Measurements from ENCODE around the gene MUL1.
"Not testable (repeated sequence)": the region's sequence is repeated elsewhere in the genome, so short reads cannot be mapped to it uniquely, and the experiment has no call there.

Gene MUL1

DNA sequence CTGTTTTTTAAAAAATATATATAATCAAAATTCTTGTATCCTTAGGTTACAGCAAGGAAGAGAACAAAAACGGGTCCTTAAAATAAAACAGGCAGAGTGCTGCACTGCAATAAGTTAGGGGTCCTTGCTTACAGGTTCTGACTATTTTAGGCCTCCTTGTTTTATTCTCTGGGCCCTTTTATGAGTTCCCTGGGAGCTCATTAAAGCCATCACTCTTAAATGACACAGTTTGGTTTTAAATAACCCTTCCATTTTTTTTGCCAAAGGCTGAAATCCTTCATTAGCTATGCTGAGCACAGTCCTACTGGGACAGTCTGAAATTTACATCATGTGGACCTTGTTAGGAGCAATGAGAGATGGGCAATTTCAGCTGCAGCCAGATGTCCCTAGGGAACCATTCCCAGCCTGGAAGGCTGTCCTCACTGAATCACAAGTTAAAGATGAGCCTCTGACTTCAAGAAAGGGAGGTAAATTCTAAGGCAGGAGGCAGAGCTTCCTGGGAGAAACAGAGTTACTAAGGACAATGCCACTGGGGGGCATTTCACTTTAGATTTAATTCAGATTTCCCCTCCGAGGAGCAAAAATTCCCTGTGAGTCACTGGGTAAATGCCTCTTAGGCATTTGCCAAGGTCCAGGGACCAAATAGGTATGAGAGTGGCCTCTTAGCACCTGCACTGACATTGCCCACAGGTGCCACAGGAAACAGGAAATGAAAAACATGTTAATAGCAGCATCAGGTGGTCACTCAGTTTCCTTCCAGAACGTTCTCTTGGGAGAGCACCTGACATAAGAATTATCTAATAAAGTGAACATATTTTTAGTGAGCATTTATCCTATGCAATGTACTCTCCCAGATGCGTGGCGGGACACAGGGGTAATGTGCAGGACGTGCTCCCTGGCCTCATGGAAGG, 3.8 kb upstream of the MUL1 start:
- no peak for DNase-seq (ENCODE audit: low spot score)

DNA sequence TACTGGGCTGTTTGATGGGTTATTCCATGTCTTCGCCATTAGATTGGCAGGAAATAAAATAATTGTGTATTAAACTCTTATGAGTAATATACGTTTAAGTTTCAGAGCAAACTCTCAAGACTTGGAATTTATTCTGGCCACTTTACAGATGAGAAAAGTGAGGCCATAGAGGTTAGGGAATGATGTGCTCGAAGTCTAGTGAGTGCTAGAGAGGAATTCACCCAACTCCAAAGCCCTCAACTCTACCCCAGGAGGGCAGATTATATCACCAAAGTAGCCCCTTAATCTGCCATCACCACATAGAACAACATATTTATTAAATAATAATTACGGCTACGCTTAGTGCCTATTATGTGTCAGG, 440 bp upstream of the MUL1 start:
- DNase-seq (ENCODE audit: low spot score) = no peak

DNA sequence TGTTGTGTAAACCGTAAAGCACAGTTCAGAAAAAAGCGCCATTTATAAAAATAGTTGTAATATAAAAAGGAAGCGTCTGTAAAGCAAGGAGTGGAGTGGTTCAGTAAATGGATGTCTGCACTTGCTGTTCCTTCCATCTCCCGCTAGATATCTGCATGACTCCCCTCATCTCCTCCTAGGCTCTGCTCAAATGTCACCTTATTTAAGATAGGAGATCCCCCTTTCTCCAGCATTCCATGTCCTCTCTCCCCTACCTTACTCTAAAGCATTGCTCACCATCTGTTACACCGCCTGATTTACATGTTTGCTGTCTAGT, 745 bp downstream of the MUL1 start:
- DNase-seq (ENCODE audit: low spot score) = no peak

DNA sequence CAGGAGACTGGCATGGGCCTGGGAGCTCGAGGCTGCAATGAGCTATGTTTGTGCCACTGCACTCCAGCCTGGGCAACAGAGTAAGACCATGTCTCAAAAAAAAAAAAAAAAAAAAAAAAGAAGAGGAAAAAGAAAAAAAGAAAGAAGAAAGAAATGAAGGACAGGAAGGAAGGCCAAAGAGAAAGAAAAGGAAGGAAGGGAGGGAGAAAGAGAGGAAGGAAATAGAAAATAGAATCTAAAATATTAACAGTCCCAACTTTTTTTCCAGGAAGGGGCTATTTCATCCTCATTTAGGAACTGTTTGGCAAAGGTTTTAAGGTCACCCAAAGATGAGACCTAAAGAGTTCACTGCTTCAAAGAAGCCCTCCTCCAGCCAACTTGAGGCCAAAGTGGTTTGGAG, 2.5 kb downstream of the MUL1 start:
- no peak for DNase-seq (ENCODE audit: low spot score)

DNA sequence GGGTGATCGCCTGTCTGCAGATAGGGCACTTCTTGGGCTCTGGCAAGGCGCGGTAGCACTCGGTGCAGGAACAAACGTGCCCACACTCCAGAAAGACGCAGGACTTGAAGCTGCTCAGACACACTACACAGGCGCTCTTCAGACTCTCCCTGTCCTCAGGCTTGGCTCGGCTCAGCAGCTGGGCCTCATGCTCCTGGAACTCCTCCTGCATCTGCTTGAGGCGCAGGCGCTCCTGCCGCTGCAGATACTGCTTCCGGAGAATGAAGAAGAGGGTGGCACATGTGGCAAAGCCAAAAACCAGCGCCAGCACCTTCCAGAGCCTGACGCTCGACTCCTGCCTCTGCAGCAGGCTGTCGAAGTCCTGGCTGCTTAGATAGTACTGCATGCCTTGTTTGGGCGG, 7.2 kb downstream of the MUL1 start:
- DNase-seq (ENCODE audit: low spot score) = no peak

DNA sequence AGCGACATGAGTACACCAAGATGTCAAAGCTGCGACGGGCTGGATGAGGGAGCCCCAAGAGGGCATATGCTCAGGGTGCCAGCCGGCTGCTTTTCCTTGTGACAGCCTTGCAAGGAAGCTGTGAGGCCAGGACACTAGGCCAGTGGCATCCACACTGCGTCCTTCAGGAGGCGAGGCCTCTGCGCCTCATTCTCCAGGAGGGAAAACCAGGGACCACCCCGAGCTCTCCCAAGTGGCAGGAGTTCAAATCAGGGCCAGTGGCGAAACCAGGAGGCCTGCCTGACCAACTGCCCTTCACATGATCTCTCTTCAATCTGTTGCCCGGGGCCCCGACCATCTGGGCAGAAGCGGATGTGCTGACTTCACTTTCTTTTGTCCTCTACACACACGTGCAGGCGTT, 8.2 kb downstream of the MUL1 start:
- DNase-seq (ENCODE audit: low spot score) = no peak

DNA sequence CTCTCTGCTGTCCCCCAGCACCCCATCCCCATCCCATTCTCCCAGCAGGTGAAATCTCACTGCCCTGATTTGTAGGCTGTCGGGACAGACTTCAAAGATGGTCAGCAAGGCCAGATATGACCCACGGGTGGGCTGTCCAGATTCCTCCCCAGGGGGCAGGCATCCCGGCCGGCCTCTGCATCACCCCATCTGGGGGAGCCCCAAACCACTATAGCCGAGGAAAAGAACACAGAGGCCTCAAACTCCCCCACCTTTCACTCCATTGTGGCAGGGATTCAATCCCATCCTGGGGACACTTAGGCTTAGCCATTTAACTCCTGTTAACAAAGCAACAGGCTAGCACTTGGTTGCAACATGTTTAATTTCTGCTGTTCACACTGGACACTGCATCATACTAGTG, 8.8 kb downstream of the MUL1 start:
- DNase-seq (ENCODE audit: low spot score) = no peak

DNA sequence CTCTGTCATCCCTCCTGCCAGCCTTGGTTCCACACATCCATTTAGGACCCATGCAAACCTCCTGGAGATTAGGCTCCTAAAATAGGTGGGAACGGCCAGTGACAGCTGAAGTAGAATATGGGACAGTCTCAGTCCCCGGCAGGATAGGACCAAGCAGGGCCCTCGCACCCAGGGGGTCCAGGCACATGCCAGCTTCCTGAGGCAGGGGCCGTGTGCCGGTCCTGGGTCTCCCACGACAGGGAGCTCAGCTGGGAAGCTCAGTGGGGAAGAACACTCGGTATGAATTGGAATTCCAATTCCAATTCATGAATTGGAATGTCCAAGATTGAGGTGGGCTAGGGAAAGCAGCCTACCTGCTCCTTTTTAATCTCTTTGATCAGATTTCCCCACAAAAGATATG, 9.8 kb downstream of the MUL1 start:
- no peak for DNase-seq (ENCODE audit: low spot score)

DNA sequence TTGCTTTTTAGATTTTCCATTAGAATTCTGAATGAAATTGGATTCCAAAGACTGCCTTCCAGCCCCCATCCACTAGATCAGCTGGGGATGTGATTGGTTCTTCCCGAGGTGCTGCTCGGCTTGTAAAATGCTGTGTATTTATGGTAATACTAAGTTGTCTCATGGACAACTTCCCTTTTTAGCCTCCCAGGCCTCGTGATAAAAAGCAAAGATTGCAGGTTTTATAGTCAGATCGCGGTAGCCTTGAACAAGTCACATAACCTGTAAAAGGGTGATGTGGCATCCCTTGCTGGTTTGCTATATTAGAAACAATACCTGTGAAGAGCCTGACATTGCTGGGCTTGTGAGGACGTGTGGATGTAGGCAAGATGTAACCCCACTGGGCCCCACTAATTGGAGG, 10.4 kb downstream of the MUL1 start:
- DNase-seq (ENCODE audit: low spot score) = no peak

DNA sequence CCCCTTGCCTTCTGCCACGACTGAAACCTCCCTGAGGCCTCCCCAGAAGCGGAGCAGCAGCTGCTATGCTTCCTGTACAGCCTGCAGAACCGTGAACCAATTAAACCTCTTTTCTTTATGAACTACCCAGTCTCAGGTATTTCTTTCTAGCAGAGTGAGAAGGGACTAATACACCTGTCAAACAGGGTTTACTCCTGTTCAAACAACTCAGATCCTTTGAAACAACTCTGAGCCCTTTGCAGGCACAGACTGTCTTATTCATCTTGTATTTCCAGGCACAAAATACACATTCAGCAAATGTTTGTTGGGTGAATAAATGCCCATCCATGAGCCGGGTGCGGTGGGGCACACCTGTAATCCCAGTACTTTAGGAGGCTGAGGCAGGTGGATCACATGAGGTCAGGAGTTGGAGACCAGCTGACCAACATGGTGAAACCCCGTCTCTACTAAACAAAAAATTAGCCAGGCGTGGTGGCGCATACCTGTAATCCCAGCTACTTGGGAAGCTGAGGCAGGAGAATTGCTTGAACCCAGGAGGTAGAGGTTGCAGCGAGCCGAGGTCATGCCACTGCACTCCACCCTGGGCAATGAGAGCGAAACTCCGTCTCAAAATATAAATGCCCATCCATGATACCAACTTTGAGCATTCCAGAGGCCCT, 11.1 kb downstream of the MUL1 start:
- not testable (repeated sequence) for DNase-seq (ENCODE audit: low spot score)

DNA sequence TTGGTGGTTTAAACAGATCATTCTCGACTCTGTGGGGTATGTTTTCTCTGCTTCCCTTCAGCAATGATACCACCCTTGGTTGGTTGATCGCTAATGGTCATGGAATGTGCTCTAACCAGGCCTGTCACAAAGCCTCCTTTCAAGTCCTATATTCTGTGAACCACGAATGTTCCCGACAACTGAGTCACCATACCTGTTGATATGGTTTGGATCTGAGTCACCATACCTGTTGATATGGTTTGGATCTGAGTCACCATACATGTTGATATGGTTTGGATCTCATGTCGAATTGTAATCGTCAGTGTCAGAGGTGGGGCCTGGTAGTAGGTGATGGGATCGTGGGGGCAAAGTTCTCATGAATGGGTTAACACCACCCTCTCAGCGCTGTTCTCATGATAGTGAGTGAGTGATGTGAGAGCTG, 11.7 kb downstream of the MUL1 start:
- DNase-seq (ENCODE audit: low spot score) = no peak

DNA sequence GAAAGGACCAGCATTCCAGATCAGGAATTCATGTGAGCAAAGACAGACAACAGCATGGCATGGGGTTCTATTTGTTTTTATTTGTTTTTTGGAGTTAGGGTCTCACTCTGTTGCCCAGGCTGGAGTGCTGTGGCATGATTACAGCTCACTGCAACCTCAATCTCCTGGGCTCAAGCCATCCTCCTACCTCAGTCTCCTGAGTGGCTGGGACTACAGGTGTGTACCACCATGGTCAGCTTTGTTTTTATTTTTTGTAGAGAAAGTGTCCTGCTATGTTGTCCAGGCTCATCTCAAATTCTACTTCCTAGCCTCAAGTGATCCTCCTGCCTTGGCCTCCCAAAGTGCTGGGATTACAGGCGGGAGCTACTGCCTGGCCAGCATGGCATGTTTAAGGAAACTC, 12.3 kb downstream of the MUL1 start:
- no peak for DNase-seq (ENCODE audit: low spot score)

DNA sequence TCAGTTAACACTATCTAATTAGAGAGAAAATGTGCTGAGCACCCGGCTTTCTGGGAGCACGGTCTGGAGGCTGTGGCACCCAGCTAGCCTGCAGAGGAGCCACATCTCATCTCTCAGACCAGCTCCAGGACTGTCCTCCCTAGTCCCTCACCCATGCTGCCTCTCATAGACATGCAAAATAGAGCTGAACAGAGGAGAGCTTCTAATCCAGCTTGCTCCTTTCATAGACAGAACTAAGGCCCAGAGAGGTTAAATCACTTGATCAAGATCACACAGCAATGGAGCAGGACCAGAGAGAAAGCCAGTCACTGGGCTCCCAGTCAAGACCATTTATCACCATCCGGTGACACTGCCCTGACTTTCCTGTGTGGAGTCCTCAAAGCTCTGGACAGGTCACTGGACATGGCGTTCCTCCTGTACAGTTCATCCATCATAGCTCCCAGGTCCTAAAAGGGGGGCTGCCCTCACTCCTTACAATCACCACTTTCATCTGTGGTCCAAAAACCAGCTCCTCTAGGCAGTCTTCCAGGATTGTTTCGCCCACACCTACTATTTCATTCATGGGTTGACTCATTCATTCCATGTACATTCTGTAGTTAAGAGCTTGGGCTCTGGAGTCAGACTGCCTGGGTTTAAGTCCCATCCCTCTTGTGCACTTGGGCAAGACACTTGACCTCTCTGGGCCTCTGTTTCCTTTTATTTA, 13.2 kb downstream of the MUL1 start:
- DNase-seq (ENCODE audit: low spot score) = no peak

DNA sequence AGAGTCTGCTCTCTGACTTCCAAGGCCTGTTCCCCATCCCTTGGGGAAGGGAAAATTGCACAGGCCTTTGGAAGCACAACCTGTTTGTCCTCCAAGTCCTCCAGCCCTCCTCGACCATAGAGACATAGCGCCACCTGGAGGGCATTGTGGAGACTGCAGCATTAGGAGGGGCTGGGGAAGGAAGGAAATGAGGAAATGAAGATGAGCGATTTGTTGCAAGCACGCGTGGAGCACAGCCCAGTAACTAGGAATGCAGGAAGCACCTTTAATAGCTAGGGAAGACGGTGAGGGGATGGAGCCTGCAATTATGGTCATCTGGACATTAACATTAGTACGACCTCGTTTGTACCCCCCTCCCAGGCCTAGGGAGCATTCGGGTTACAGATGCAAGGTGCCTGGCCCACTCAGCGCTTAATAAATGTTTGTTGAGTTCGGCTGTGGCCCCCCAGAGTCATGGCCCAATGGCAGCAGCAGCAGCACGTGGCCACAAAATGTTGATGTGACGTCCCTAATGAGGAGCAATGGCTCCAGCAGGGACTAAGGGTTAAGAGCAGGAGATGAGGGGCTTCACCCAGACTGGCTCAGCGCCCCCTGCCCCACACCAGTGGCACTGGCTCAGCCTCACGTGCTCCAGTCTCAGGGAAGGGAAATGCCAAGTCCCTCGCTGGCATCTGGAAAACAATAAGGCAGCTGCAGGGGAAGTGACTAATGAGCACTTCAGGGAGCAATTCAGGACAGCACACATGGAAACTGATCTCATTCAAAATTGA, 13.9 kb downstream of the MUL1 start:
- peak; percentile 87 for DNase-seq (ENCODE audit: low spot score)

DNA sequence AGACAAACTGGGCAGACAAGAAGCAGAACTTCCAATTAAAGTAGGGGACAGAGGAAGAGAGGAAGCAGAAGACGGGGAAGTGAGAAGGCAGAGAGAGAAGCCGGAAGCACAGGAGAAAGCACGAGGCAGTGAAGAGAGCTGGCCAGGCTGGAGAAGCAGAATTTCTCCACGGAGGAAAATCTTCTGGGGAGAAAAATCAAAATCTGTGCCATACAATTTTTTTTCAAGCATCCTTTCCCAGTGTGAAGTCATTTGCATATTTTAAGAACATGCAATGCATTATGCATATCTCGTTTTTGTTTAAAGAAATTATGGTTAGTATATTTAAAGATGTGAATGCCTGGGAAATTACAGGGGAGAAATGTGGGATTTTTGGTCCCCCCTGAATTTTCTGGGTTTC, 14.6 kb downstream of the MUL1 start:
- no peak for DNase-seq (ENCODE audit: low spot score)

DNA sequence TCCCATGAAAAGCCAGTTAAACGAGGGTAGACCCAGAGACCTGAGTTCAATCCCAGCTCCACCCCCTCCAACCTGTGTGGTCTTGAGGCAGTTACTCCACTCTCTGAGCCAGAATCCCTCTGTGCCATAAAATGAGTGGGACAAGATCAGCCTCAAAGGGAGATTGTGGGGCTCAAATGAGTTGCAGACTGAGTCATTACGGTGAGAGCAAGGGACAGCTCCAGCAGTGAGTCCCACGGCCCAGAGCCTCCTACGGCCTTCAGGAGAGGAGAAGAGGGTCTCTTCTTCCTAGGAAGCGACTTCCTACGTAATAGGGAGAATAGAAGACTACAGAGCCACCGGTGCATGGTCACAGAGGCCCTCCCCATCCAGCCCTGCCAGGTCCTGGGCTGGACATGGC, 15.2 kb downstream of the MUL1 start:
- DNase-seq (ENCODE audit: low spot score) = no peak

DNA sequence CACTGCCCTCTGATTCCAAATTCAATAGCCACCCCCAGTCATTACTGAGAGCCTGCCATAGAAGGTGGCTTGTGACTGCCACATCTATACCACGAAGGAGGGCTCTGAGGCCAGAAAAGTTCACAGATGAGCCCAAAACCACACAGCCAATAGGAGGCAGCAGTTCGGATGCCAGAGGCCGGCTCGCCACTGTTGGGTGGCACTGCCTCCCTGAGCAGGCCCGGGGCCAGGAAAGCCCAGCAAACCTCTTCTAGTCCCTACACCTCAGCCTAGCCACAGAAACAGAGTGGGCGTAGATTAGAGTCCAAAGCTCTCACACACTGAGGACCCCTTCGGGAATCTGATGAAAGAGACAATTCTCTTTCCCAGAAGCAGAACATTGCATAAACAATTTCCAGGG, 16.1 kb downstream of the MUL1 start:
- no peak for DNase-seq (ENCODE audit: low spot score)

DNA sequence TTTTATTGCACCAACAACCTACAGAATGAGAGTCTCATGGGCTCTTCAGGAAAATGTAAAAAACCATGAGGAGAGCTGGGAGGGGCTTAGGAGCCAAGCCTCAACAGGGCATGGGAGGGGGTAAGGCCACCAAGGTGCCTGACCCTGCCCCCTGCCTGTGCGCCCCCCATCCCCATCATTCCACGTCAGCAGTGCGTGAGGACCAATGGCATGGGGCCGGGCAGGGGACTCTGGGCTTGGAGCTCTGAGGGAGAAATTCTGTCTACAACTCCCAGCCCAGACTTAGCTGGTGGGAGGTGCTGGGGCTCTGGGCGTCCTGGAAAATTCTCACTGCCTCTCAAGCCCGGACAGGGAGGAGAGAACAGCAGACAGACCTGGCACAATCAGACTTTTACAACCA, 16.8 kb downstream of the MUL1 start:
- no peak for DNase-seq (ENCODE audit: low spot score)

DNA sequence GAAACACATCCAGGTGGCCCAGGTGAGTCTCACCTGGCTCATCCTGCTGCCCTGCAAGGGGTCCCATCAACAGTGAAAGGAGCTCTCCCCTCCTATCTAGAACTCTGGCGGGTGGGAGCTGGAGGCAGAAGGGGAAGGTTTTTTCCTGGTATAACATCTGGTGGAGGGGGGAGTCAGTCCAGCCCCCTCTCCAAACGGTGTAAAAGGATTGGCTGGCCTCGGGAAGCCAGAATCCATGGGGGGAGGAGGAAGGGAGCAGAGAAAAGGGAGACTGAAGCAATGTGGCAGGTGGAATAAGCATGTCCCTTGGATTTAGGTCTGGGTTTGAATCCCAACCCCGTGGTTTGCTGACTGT, 20.7 kb downstream of the MUL1 start:
- no peak for DNase-seq (ENCODE audit: low spot score)

DNA sequence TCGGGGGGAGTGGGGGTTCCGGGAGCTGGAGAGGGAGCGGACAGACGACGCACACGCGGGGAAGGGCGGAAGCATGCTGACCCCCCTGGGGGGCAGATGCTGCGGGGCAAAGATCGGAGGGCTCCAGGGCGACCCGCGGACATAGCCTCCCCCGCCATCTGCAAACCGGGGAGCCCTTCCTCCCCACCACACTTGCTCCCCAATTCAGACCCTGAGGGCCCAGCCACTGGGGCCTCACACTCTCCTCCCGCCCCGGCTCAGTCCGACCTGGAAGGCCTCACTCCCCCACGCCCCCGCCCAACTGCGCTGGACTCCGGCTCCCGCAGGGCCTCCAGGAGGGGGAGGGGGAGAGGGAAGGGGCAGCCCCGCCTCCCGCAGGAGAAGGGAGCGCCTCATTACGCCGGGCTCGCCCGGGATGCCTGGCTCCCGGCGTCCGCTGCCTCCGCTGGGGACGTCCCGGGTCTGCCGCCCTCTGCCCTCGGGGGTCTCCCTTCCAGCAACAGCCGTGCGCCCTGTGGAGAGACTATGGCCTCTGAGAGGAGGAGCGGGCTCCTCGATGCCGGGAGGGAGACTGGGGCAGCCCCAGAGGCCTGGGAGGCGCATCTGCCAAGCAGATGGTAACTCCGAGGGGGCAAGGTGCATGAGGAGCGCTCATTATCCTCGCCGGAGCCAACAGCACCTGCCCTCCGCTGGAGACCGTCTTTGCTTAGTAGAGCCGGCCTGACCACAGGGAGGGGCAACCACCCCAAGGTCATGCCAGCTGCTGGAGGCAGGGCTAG, 21.3 kb downstream of the MUL1 start:
- DNase-seq (ENCODE audit: low spot score) = peak; percentile 84

DNA sequence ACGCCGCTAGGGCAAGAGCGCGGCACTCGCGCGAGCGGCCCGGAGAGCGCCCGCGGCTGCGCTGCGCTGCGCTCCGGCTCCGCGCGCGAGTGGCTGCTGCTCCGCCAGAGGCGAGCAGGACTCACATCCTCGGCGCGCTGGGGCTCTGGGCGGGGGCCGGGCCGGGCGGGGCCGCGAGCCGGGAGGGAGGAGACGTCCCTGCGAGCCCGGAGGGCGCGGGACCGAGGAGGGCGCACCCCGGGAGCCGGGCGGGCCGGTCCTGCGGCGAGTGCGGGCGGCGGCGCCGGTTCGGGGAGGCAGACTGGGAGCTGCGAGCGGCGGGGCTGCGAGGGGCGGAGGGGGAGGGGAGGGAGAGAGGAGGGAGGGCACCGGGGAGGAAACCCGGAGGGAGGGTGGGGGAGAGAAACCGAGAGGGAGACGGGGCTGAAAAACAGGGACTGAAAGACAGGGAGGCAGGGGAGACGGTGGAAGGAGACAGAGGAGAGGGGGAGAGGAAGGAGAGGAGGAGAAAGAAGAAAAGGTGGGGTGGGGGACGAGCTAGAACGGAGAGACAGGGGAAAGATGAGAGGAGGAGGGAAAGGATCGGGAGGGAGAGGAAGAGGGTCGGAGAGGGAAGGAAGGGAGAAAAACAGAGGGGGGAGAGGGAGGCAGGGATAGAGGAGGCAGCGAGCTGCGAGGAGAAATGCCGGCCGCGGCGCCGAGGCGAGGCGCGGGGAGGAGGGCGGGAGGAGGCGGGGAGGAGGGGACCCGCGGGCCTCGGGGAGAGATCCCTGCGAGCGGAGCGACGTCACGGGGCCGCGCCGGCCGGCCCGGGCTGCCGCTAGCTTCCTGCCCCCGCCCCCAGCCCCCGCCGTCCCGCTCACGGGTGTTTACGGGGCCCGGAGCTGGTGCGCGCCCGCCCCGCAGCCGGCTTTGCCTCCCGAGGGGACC, 22.2 kb downstream of the MUL1 start, which contains the start of gene CAMK2N1:
Gene CAMK2N1 (minus strand): TSS at position 684 of the 930 bp plus-strand sequence. CDS start 831 bp downstream, outside the sequence.
- DNase-seq (ENCODE audit: low spot score) = peak; percentile 86
